Pulmonary artery endothelial cell (primary cell): ENCODE measurements around the gene OTUD1. TPM values are rescaled to one million over a fixed set of nuclear protein-coding genes. Genes with fewer than 3 reads are reported as not detected.

Experiments
- DNase-seq: peaks from one replicate; pipeline ENCODE4 v3.0.0-alpha.2; 2011; ENCODE audit warnings: low read depth, low spot score
- total RNA-seq: library from RNA; depleted of rRNA; stranded (reverse); fragments of >200 nt; gene quantifications from 2 replicates; pipeline ENCODE4 v1.2.3, GENCODE V29; 2014

Gene OTUD1
- total RNA-seq, 1 donor from 2014 or later: 3.9 TPM

- DNase-seq: no peak
Measured at GRCh38 chr10:23419655-23420329, 19.1 kb upstream of the OTUD1 start.

GRCh38 chr10:23421397-23421796 lies 17.5 kb upstream of the OTUD1 start:
- DNase-seq: no peak

GRCh38 chr10:23422003-23422411 lies 16.9 kb upstream of the OTUD1 start:
- DNase-seq: no peak

DNA sequence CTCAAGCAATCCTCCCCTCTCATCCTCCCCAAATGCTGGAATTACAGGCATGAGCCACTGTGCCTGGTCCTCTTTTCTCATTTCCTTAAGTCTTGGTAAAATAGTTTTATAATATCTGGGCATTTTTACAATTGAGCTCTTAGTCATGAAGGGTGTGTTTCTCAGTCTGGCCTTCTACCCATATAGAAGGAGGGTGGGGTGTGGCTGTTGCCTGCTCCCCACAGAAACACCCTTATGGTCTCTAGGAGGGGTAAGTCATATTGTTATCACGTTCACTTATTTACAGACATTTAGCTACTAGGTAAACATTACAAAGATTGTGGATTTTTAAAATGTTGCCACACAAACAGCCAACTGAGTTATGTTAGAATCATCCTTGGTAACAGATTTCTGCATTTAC lies 6.7 kb upstream of the OTUD1 start:
- DNase-seq: no peak

DNA sequence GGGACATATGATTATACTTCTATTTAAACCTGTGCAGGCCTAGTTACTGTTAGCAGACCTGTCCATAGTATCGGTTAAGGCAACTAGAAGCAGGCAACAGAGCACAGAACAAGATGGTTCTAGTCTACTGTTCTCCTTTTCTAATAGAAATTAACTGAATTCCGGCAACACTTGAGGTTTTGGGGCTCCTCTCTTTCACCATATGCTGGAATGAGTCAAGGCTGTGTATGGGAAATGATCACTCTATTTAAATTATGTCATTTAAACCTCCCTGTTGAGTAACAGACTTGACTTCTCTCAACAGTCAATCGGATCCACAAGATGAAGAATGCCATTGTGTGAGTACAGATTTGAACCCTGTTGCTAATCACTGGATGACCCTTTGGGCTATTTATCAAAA lies 6.2 kb upstream of the OTUD1 start:
- no peak for DNase-seq

DNA sequence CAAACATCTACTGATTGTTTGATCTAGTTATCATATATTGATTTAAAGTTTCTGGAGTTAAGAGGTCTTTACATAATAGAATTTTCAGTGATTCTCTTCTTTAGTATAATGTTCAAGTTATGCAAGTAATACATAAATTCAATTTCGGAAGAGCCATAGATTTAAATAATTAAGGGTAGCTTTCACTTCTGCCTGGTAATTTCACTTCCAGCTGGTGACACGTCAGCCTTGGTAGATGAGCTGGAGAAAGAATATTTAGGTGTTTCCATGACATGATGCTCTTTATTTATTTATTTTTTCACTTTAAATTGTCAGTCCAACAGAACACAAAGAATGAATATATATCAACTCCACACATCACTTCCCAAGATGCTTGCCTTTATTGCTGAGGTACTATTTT lies 5.2 kb upstream of the OTUD1 start:
- no peak for DNase-seq

DNA sequence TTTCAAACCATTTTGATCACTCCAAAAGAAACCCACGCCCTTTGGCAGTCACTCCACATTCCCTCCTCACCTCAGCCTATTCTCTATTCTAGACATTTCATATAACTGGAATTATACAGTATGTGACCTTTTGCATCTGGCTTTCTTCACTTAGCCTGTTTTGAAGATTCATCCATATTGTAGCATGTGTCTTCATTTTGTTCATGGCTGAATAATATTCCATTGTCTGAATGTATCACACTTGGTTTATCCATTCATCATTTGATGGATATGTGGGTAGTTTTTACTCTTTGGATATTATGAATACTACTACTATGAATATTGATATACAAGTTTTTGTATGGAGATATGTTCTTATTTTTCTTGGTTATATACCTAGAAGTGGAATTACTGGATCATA lies 3.5 kb upstream of the OTUD1 start:
- no peak for DNase-seq

DNA sequence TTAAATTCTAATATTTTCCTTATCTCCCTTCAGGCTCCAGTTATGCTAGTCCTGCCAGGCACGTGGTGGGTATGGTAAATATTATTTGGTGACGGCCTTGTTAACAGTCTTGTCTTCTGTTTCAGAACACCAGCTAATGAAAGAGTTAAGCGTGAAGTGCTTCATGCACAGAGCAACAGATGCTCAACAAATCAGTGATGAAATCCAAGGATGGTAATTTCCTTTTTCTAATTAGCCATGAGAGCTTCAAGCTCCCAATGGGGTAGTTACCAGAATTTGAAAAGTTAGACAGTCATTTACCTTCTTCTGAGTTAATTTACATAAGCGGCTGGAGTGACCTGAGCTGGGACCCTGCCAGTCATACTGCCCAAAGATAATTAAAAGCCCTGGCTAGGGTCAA lies 1.9 kb upstream of the OTUD1 start:
- no peak for DNase-seq

DNA sequence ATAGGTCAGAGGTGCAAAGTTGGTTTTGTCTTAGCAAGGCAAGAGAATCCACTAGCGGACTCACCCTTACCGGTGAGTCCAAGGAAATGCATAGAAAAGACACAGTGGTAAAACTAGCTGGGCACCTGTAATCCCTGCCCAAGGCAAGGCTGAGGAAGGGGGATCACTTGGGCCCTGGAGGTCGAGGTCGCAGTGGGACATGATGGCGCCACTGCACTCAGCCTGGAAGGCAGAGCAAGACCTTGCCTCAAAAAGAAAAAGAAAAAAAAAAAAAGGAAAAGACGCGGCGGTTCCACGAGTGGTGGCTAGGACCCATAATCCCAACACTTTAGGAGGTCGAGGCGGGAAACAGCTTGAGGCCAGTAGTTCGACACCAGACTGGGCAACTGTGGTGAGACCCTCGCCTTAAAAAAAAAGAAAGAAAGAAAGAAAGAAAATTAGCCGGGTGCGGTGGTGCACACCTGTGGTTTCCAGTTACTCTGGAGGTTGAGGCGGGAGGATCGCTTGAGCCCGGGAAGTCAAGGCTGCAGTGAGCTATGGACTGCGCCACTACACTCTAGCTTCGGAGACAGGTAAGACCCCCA lies 820 bp upstream of the OTUD1 start:
- DNase-seq: no peak

DNA sequence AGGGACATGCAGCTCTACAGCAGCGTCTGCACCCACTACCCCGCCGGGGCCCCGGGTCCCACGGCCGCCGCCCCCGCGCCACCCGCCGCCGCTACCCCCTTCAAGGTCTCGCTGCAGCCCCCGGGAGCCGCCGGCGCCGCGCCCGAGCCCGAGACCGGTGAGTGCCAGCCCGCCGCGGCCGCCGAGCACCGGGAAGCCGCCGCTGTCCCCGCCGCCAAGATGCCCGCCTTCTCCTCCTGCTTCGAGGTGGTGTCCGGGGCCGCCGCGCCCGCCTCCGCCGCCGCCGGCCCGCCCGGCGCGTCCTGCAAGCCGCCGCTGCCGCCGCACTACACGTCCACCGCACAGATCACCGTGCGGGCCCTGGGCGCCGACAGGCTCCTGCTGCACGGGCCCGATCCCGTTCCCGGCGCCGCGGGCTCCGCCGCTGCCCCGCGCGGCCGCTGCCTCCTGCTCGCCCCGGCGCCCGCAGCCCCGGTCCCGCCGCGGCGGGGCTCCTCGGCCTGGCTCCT lies 631 bp downstream of the OTUD1 start:
- no peak for DNase-seq

DNA sequence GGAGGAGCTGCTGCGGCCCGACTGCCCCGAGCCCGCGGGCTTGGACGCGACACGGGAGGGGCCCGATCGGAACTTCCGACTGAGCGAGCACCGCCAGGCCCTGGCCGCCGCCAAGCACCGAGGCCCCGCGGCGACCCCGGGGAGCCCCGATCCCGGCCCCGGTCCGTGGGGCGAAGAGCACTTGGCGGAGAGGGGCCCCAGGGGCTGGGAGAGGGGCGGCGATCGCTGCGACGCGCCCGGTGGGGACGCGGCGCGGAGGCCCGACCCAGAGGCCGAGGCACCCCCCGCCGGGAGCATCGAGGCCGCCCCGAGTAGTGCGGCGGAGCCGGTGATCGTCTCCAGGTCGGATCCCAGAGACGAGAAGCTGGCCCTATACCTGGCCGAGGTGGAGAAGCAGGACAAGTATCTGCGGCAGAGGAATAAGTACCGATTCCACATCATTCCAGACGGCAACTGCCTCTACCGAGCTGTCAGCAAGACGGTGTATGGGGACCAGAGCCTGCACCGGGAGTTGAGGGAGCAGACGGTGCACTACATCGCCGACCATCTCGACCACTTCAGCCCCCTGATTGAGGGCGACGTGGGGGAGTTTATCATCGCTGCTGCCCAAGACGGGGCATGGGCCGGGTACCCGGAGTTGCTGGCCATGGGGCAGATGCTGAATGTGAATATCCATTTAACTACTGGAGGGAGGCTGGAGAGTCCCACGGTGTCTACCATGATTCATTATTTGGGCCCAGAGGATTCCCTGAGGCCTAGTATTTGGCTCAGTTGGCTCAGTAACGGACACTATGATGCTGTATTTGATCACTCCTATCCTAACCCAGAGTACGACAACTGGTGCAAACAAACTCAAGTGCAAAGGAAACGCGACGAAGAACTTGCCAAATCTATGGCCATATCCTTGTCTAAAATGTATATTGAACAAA lies 1.4 kb downstream of the OTUD1 start:
- DNase-seq: no peak

GRCh38 chr10:23441251-23441650 lies 2.4 kb downstream of the OTUD1 start:
- DNase-seq: no peak

GRCh38 chr10:23442936-23443335 lies 4.1 kb downstream of the OTUD1 start:
- DNase-seq: no peak

- DNase-seq: no peak
Measured at GRCh38 chr10:23445591-23445990, 6.7 kb downstream of the OTUD1 start.

DNA sequence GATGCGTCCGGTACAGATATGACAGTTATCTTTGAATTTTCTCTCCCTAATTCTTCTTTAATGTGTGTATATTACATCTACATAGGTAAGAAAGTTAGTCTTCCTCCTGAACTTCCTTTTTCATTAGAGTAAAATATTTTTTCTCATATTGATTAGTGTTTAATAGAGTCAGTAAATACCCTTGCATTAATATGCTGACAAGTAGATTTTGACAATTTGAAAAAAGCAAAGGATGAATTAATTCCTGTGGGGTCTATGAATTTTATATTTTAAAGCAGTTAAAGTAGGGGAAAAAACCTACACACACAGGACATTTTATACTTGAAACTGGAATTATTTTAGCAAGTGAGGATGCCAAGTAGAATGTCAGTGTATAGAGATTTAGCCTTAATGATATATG lies 9.4 kb downstream of the OTUD1 start:
- DNase-seq: no peak

GRCh38 chr10:23448802-23449570 lies 10.1 kb downstream of the OTUD1 start:
- peak; percentile 54 for DNase-seq

GRCh38 chr10:23452033-23452655 lies 13.3 kb downstream of the OTUD1 start:
- DNase-seq: no peak

DNA sequence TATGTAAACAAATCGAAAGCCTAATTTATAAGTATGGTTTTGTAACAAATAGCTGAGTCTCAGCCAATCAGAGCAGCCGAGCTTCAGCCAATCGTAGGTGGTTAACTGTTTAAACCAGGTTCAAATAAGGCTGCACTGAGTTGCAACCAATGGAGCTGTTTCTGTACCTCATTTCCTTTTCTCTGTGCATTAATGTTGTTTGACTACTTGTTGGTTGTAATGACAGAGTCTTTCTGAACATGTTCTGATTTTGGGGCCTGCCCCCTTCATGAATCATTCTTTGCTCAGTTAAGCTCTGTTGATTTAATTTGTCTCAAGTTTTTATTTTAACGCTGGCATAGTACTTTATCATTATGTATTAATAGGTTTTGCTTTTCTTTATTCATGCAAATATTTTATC lies 14.6 kb downstream of the OTUD1 start:
- no peak for DNase-seq

DNA sequence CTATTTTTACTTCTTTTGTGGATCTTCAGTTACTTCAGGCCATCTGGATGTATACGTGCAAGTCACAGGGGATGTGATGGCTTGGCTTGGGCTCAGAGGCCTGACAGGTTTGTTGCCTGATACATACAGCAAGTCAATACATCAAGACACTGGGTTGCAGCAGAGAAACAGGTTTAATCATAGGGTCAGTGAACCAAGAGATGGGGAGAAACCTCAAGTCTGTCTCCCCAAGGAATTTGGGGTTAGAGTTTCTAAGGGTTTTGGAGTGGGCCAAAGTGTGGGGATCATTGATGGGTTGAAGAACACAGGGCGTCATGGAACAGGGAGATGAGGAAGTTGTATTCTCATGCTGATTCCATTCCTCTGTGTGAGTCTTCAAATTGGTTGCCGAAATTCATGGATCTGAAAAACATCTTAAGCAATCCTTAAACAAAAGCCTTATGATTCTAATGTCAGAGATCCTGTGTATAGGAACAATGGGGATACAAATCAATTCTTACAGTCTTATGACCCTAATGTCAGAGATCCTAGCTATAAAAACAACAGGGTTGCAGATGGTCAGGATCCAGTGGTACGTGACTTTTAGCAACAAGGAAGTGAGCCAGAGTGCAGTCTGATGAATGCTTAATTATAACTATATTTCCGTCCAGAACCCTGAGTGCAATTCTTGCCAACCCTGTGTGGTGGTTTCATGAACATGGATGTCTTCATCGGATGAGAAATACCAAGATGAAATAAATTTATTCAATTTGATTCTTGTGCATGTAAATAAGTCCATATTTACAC lies 18.9 kb downstream of the OTUD1 start:
- DNase-seq: no peak

DNA sequence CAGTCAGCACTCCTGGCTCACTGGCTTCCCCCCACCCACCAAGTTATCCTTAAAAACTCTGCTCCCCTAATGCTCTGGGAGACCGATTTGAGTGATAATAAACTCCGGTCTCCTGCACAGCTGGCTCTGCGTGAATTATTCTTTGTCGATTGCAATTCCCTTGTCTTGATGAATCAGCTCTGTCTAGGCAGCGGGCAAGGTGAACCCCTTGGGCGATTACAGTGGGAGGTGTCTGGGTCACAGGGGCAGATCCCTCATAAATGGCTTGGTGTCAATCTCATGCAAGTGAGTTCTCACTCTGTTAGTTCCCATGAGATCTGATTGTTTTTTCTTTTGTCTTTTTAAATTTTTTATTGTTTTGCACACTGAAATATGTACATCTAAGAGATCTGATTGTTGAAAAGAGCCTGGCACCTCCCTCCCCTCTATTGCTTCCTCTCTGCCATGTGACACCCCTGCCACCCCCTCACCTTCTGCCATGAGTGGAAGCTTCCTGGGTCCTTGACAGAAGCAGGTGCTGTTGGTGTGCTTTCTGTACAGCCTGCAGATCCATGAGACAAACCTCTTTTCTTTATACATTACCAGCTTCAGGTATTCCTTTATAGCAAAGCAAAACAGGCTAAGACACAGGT lies 20.5 kb downstream of the OTUD1 start:
- DNase-seq: no peak
